Neural crest cell (in vitro differentiated cells): ENCODE measurements around the gene PDCD1LG2. TPM values are rescaled to one million over a fixed set of nuclear protein-coding genes. Genes with fewer than 3 reads are reported as not detected.

Source experiments
- DNase-seq: peaks from one replicate; pipeline ENCODE4 v3.0.0; 2021; ENCODE audit warnings: low read depth, mixed read lengths, low spot score
- H3K27ac Mint-ChIP-seq: one replicate; pipeline ENCODE4 v1.8.0; 2021; ENCODE audit warnings: mild to moderate bottlenecking, mixed read lengths; ENCODE audit not compliant: unreplicated experiment
- H3K27me3 Mint-ChIP-seq: 2 replicates; pipeline ENCODE4 v1.8.0; 2021; ENCODE audit warnings: low read depth, mild to moderate bottlenecking, mixed read lengths
- H3K36me3 Mint-ChIP-seq: 2 replicates; pipeline ENCODE4 v1.8.0; 2021; ENCODE audit warnings: low read depth, mild to moderate bottlenecking, mixed read lengths
- H3K4me1 Mint-ChIP-seq: 2 replicates; pipeline ENCODE4 v1.8.0; 2021; ENCODE audit warnings: mixed read lengths
- H3K4me3 Mint-ChIP-seq: one replicate; pipeline ENCODE4 v1.8.0; 2021; ENCODE audit warnings: mild to moderate bottlenecking, mixed read lengths
- H3K9me3 Mint-ChIP-seq: 2 replicates; pipeline ENCODE4 v1.8.0; 2021; ENCODE audit warnings: mixed read lengths
- total RNA-seq: library from RNA; stranded (reverse); gene quantifications from 2 replicates; pipeline ENCODE4 v1.2.1, GENCODE V29; 2021
- TF ChIP-seq, protein P1 (sequence below): fragments of 200-600 bp; sonication (generic); conservative IDR thresholded peaks from 2 replicates; pipeline ENCODE4 v1.5.0; 2021; ENCODE audit warnings: antibody characterized with exemption, mild to moderate bottlenecking

Gene PDCD1LG2
- total RNA-seq, 1 donor from 2014 or later: not detected

GRCh38 chr9:5554254-5554653 is 43.9 kb downstream of the PDCD1LG2 start:
- Mint-ChIP-seq H3K27ac (no peak overlapping the region), H3K4me1 (peaks cover 28% of the 10 kb centered on the region), H3K36me3 (no peaks in the 10 kb centered on the region), H3K27me3 (no peaks in the 10 kb centered on the region), H3K9me3 (peaks cover 7% of the 10 kb centered on the region), H3K4me3 (no peak overlapping the region)
- DNase-seq: no peak
- TF ChIP-seq, protein P1, sequence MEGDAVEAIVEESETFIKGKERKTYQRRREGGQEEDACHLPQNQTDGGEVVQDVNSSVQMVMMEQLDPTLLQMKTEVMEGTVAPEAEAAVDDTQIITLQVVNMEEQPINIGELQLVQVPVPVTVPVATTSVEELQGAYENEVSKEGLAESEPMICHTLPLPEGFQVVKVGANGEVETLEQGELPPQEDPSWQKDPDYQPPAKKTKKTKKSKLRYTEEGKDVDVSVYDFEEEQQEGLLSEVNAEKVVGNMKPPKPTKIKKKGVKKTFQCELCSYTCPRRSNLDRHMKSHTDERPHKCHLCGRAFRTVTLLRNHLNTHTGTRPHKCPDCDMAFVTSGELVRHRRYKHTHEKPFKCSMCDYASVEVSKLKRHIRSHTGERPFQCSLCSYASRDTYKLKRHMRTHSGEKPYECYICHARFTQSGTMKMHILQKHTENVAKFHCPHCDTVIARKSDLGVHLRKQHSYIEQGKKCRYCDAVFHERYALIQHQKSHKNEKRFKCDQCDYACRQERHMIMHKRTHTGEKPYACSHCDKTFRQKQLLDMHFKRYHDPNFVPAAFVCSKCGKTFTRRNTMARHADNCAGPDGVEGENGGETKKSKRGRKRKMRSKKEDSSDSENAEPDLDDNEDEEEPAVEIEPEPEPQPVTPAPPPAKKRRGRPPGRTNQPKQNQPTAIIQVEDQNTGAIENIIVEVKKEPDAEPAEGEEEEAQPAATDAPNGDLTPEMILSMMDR: no peak

DNA sequence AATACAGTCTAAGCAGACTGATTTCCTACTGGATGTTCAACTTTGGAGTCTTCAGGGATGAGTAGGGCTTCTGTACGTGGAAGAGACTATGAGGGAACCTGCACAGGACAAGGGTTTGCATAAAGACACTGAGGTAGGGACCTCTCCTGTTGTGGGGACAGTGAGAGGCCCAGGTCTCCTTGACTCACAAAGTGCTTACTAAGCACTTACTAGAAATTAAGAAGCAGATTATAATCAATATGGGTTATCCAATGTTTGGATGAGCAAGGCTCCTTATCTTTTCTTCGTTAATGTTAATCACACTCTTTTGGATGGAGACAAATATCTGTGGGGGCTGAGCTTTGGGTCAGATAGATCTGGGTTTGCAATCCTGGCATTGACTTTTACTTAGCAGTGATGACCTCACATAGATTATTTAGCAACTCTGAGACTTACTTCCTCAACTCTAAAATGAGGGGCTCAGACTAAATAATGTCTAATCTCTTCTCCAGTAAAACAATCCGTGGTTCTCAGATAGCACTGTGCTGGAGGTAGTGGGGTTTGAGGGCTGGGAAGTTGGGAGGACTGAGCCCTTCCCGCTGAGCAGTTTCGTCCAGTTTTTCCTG is 45.9 kb downstream of the PDCD1LG2 start:
- no peaks in the 10 kb centered on the region for H3K36me3 Mint-ChIP-seq

GRCh38 chr9:5557606-5558587 is 47.6 kb downstream of the PDCD1LG2 start:
- TF ChIP-seq, protein P1: no peak
- peaks cover 3% of the 10 kb centered on the region for H3K9me3 Mint-ChIP-seq
- no peak for DNase-seq
- H3K4me1 Mint-ChIP-seq: peaks cover 30% of the 10 kb centered on the region
- peak overlapping the region; percentile 49 for H3K4me3 Mint-ChIP-seq
- peak overlapping the region; percentile 89 for H3K27ac Mint-ChIP-seq
- H3K36me3 Mint-ChIP-seq: no peaks in the 10 kb centered on the region
- no peaks in the 10 kb centered on the region for H3K27me3 Mint-ChIP-seq

More for the DNA sequence above, 45.9 kb downstream of the PDCD1LG2 start:
- H3K9me3 Mint-ChIP-seq: peaks cover 7% of the 10 kb centered on the region
- peaks cover 24% of the 10 kb centered on the region for H3K4me1 Mint-ChIP-seq
- TF ChIP-seq, protein P1: no peak
- no peak for DNase-seq
- H3K27ac Mint-ChIP-seq: no peak overlapping the region
- no peak overlapping the region for H3K4me3 Mint-ChIP-seq
- H3K27me3 Mint-ChIP-seq: no peaks in the 10 kb centered on the region

GRCh38 chr9:5559659-5560058 is 49.3 kb downstream of the PDCD1LG2 start:
- Mint-ChIP-seq H3K9me3 (peaks cover 2% of the 10 kb centered on the region), H3K36me3 (no peaks in the 10 kb centered on the region), H3K4me3 (no peak overlapping the region), H3K4me1 (peaks cover 38% of the 10 kb centered on the region), H3K27ac (peak overlapping the region; percentile 68), H3K27me3 (no peaks in the 10 kb centered on the region)
- TF ChIP-seq, protein P1: no peak
- DNase-seq: no peak

- TF ChIP-seq, protein P1: no peak
- Mint-ChIP-seq H3K27ac (no peak overlapping the region), H3K27me3 (no peaks in the 10 kb centered on the region), H3K4me1 (peaks cover 38% of the 10 kb centered on the region), H3K9me3 (peaks cover 2% of the 10 kb centered on the region), H3K4me3 (no peak overlapping the region), H3K36me3 (no peaks in the 10 kb centered on the region)
- DNase-seq: no peak
Observed at GRCh38 chr9:5560443-5561100, 50.2 kb downstream of the PDCD1LG2 start.
